ENCODE results near the gene MMP13. TPM values are rescaled to one million over a fixed set of nuclear protein-coding genes. Genes with fewer than 3 reads are reported as not detected.
"Not testable (repeated sequence)": the region's sequence is repeated elsewhere in the genome, so short reads cannot be mapped to it uniquely, and the experiment has no call there.

MMP13 gene
- total and polyA plus RNA-seq, 9 donors: not detected

DNA sequence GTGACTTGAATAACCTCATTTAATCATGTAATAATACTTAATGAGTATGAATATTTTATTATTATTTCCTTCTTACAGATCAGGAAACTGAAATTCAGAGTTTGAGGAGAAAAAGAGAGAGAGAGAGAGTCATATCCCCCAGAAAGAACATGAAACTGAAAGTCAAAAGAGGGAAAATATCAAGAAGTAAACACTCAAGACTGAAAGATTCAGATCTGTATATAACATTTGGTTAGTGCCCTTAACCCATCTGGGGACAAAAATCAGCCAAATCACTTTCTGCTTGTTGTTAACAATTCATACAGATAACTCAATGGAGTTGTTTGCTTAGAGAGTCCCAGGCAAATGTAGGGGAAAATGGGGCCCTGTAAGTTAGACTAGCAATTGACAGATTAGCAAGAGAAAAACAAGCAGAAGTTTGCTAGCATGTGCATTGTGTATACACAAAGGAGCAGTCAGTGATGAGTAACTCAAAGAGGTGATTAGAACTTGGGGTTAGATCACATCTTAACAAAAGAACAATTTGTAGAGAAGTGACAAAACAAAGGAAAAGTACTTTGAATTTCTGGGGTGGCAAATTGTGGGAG, 25.9 kb upstream of the MMP13 start:
- TF ChIP-seq, protein P1, sequence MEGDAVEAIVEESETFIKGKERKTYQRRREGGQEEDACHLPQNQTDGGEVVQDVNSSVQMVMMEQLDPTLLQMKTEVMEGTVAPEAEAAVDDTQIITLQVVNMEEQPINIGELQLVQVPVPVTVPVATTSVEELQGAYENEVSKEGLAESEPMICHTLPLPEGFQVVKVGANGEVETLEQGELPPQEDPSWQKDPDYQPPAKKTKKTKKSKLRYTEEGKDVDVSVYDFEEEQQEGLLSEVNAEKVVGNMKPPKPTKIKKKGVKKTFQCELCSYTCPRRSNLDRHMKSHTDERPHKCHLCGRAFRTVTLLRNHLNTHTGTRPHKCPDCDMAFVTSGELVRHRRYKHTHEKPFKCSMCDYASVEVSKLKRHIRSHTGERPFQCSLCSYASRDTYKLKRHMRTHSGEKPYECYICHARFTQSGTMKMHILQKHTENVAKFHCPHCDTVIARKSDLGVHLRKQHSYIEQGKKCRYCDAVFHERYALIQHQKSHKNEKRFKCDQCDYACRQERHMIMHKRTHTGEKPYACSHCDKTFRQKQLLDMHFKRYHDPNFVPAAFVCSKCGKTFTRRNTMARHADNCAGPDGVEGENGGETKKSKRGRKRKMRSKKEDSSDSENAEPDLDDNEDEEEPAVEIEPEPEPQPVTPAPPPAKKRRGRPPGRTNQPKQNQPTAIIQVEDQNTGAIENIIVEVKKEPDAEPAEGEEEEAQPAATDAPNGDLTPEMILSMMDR (IDR thresholded peaks at IDR 0.05): no peak
- TF ChIP-seq POLR2A (IDR thresholded peaks at IDR 0.05): no peak
- no peak for TF ChIP-seq EP300 (IDR thresholded peaks at IDR 0.05)
- no peaks in the 10 kb centered on the region for H3K9me3 ChIP-seq
- H3K36me3 ChIP-seq: no peaks in the 10 kb centered on the region
- H3K27ac ChIP-seq: no peak overlapping the region
- intact Hi-C loops (cut with DNase I): no loop called here
- no peaks in the 10 kb centered on the region for H3K4me1 ChIP-seq (ENCODE audit: insufficient read depth)
- no peaks in the 10 kb centered on the region for H3K27me3 ChIP-seq
- DNase-seq: no peak
- no peak overlapping the region for H3K4me3 ChIP-seq

DNA sequence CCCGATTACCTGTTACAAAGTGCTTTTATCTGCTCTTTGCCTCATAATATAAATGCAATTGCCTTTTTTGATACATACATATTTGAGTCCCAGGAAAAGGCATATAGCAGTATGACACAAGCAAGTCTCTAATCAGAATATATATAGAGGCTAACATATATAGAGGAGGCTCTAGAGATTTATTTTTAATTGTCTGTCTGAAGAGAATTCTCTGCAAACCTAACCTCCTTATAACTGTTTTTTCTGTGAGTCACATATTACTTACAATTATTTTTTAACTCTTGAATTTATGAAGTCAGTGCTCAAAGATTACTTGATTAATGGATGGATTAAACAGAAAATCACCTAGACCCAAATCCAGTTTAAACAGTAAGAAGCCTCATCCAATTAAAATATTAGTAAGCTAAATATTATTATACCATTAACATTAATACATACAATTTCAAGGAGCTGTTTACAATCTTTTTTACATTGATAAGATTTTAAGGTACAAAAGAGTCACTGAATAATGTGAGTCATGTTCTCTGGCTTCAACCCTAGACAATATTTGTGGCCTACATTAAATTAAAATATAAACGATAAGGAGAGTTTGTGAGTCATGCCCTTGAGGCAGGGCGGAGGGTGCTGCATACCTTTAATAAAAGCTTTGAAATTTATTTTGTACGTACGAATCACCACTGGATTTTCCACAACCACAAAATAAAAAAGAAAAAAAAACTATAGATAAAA, 19.2 kb upstream of the MMP13 start:
- TF ChIP-seq EP300 (IDR thresholded peaks at IDR 0.05): no peak
- TF ChIP-seq, protein P1 (IDR thresholded peaks at IDR 0.05): no peak
- TF ChIP-seq POLR2A (IDR thresholded peaks at IDR 0.05): no peak
- Histone ChIP-seq H3K4me3 (no peak overlapping the region), H3K27me3 (no peaks in the 10 kb centered on the region), H3K36me3 (no peaks in the 10 kb centered on the region), H3K9me3 (no peaks in the 10 kb centered on the region), H3K27ac (no peak overlapping the region), H3K4me1 (ENCODE audit: insufficient read depth) (no peaks in the 10 kb centered on the region)
- WGBS, 3 donors: 28 to 45% (median 34%) methylated on average over 5 of the region's 5 CpGs
- DNase-seq: no peak
- intact Hi-C loops (cut with DNase I): no loop called here

DNA sequence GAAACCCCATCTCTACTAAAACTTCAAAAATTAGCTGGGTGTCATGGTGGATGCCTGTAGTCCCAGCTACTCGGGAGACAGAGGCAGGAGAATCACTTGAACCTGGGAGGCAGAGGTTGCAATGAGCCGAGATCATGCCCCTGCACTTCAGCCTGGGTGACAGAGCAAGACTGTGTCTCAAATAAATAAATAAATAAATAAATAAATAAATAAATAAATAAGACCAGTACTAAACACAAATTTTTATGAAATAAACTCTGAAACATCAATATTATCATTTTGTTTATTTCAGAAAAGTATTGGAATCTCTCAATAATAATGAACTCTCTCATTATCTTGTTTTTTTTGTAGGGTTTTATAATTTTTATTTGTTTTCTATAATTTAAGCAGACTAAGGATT, 18.2 kb upstream of the MMP13 start:
- H3K36me3 ChIP-seq; DNase-seq; H3K4me1 ChIP-seq (ENCODE audit: insufficient read depth); H3K27ac ChIP-seq; H3K9me3 ChIP-seq; intact Hi-C loops (cut with DNase I); H3K4me3 ChIP-seq; H3K27me3 ChIP-seq: not testable (repeated sequence)
- WGBS, 3 donors: 82 to 86% (median 84%) methylated on average over 2 of the region's 2 CpGs

DNA sequence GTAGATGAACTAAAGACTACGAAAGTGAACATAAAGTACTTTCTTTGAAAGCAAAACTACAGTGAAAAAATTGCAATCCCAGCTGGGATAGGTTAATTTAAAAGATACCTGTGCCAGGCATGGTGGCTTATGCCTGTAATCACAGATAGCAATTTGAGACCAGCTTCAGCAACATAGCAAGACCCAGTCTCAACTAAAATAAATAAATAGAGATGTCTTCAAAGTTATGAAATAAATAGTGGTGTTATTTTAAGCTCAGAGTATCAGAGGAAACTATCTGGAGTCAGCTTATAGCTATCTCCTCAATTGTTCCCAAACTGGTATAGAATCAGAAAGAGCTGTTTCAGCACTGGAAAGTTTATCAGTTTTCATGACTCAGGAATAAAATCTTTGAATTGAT, 17.3 kb upstream of the MMP13 start:
- 59 to 85% (median 65%) methylated on average over 1 of the region's 1 CpG for WGBS, 3 donors
- intact Hi-C loops (cut with DNase I): no loop called here
- H3K27me3 ChIP-seq: no peaks in the 10 kb centered on the region
- H3K4me1 ChIP-seq (ENCODE audit: insufficient read depth): no peaks in the 10 kb centered on the region
- H3K36me3 ChIP-seq: no peaks in the 10 kb centered on the region
- TF ChIP-seq EP300 (IDR thresholded peaks at IDR 0.05) (no peak), POLR2A (IDR thresholded peaks at IDR 0.05) (no peak)
- TF ChIP-seq, protein P1 (IDR thresholded peaks at IDR 0.05): no peak
- H3K4me3 ChIP-seq: no peak overlapping the region
- no peak for DNase-seq
- H3K27ac ChIP-seq: no peak overlapping the region
- no peaks in the 10 kb centered on the region for H3K9me3 ChIP-seq

DNA sequence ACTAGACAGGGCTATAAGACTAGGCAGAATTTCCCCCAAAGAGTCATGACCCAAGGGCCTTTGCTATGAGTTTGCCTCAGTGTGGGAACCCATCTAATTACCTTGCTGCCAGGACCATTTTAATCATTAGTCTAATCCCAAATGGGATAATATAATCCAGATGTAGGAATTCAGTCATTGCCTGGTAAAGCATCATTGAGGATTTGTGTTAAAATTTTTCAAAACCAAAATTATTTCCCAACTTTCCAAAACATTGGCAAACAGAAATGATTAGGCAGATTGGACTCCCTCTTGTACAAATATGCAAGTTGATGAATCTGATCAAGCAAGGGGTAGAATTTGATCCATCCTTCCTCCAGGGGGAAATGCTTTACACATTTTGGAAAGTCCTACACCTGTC, 16.2 kb upstream of the MMP13 start:
- intact Hi-C loops (cut with DNase I): no loop called here
- TF ChIP-seq, protein P1 (IDR thresholded peaks at IDR 0.05): no peak
- TF ChIP-seq POLR2A (IDR thresholded peaks at IDR 0.05) (no peak), EP300 (IDR thresholded peaks at IDR 0.05) (no peak)
- Histone ChIP-seq H3K27me3 (no peaks in the 10 kb centered on the region), H3K27ac (no peak overlapping the region), H3K4me3 (no peak overlapping the region), H3K36me3 (no peaks in the 10 kb centered on the region), H3K9me3 (no peaks in the 10 kb centered on the region), H3K4me1 (ENCODE audit: insufficient read depth) (no peaks in the 10 kb centered on the region)
- no peak for DNase-seq

Measured in ovary (tissue), 9 donors.